Mesendoderm (in vitro differentiated cells): ENCODE results near the gene VSTM1.
"Not testable (repeated sequence)": the region's sequence is repeated elsewhere in the genome, so short reads cannot be mapped to it uniquely, and the experiment has no call there.

ENCODE experiments used
- DNase-seq: peaks from one replicate; pipeline ENCODE4 v3.0.0; 2013
- H2AK5ac ChIP-seq: 2 replicates; pipeline ENCODE4 v1.6.1; 2013; ENCODE audit warnings: low read length, inconsistent platforms
- H2BK120ac ChIP-seq: 2 replicates; pipeline ENCODE4 v1.6.1; 2013; ENCODE audit warnings: low read depth, mild to moderate bottlenecking, low read length, moderate library complexity, mixed read lengths
- H2BK15ac ChIP-seq: replicated peaks from 2 replicates; pipeline ENCODE4 v1.6.1; 2013; ENCODE audit warnings: low read depth, mild to moderate bottlenecking, moderate library complexity
- H2BK5ac ChIP-seq: 2 replicates; pipeline ENCODE4 v1.6.1; 2013; ENCODE audit warnings: low read length, inconsistent platforms
- H3K18ac ChIP-seq: 2 replicates; pipeline ENCODE4 v1.6.1; 2013; ENCODE audit warnings: mild to moderate bottlenecking, low read length, mixed read lengths
- H3K23ac ChIP-seq: one replicate; pipeline ENCODE4 v1.6.1; 2013; ENCODE audit warnings: low read length
- H3K27ac ChIP-seq: 2 replicates; pipeline ENCODE4 v1.5.1; 2013; ENCODE audit warnings: low read depth, mild to moderate bottlenecking, inconsistent platforms, low read length, moderate library complexity
- H3K27me3 ChIP-seq: 2 replicates; pipeline ENCODE4 v1.6.1; 2013; ENCODE audit warnings: low read length, control low read depth, mild to moderate bottlenecking, inconsistent platforms; ENCODE audit not compliant: insufficient read depth, poor library complexity
- H3K36me3 ChIP-seq: 2 replicates; pipeline ENCODE4 v1.6.1; 2013; ENCODE audit warnings: low read length, inconsistent platforms; ENCODE audit not compliant: control insufficient read depth, insufficient read depth
- H3K4ac ChIP-seq: one replicate; pipeline ENCODE4 v1.6.1; 2013; ENCODE audit warnings: low read depth, mild to moderate bottlenecking, low read length, moderate library complexity
- H3K4me1 ChIP-seq: 2 replicates; pipeline ENCODE4 v1.6.1; 2013; ENCODE audit warnings: low read depth, low read length, inconsistent platforms; ENCODE audit not compliant: control insufficient read depth
- H3K4me2 ChIP-seq: 2 replicates; pipeline ENCODE4 v1.6.1; 2013; ENCODE audit warnings: low read length
- H3K4me3 ChIP-seq: 2 replicates; pipeline ENCODE4 v1.5.1; 2013; ENCODE audit warnings: mild to moderate bottlenecking, low read length
- H3K56ac ChIP-seq: one replicate; pipeline ENCODE4 v1.6.1; 2013; ENCODE audit warnings: low read length
- H3K79me1 ChIP-seq: 2 replicates; pipeline ENCODE4 v1.6.1; 2013; ENCODE audit warnings: low read length, inconsistent platforms
- H3K79me2 ChIP-seq: 2 replicates; pipeline ENCODE4 v1.6.1; 2013; ENCODE audit warnings: mild to moderate bottlenecking, low read length; ENCODE audit not compliant: control insufficient read depth, insufficient read depth
- H3K9ac ChIP-seq: 2 replicates; pipeline ENCODE4 v1.6.1; 2013; ENCODE audit warnings: low read length, inconsistent platforms
- H4K5ac ChIP-seq: one replicate; pipeline ENCODE4 v1.6.1; 2013; ENCODE audit warnings: low read length
- H4K8ac ChIP-seq: one replicate; pipeline ENCODE4 v1.6.1; 2013; ENCODE audit warnings: low read depth, mild to moderate bottlenecking, control low read depth, low read length, moderate library complexity
- WGBS: extraction: QIAGEN DNeasy Blood & Tissue Kit; methylation state at CpG from one replicate; pipeline ENCODE4 v1.1.7; 2013; ENCODE audit warnings: low lambda C conversion rate, missing lambda C conversion rate; ENCODE audit not compliant: insufficient coverage; ENCODE audit errors: extremely low coverage; 5-methylcytosine and 5-hydroxymethylcytosine counted together

VSTM1 gene

DNA sequence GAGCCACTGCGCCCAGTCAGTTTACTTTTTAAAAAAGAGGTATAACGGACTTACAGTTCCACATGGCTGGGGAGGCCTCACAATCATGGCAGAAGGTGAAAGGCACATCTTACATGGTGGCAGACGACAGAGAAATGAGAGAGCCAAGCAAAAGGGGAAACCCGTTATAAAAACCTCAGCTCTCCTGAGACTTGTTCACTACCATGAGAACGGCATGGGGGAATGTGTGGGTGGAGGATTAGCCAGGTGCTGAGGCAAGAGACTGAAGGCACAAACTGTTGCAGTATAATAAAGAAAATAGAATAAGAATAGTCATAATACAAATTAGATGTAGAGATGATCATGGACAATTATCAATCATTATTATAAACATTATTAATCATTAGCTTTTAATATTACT, 27.2 kb downstream of the VSTM1 start:
- Histone ChIP-seq H3K18ac (peak overlapping the region; percentile 68), H3K56ac (peak overlapping the region; percentile 60), H3K27ac (peak overlapping the region; percentile 75)
- not testable (repeated sequence) for H3K4me1 ChIP-seq, H3K4me3 ChIP-seq, H3K79me1 ChIP-seq, H3K4ac ChIP-seq, H2BK5ac ChIP-seq, H3K9ac ChIP-seq, H2BK120ac ChIP-seq, H2AK5ac ChIP-seq, H3K23ac ChIP-seq, H3K36me3 ChIP-seq, H3K4me2 ChIP-seq, DNase-seq, H4K5ac ChIP-seq, H3K27me3 ChIP-seq, H3K79me2 ChIP-seq, H2BK15ac ChIP-seq, H4K8ac ChIP-seq
- WGBS: no CpG with 5 or more reads among the region's 5 CpGs

DNA sequence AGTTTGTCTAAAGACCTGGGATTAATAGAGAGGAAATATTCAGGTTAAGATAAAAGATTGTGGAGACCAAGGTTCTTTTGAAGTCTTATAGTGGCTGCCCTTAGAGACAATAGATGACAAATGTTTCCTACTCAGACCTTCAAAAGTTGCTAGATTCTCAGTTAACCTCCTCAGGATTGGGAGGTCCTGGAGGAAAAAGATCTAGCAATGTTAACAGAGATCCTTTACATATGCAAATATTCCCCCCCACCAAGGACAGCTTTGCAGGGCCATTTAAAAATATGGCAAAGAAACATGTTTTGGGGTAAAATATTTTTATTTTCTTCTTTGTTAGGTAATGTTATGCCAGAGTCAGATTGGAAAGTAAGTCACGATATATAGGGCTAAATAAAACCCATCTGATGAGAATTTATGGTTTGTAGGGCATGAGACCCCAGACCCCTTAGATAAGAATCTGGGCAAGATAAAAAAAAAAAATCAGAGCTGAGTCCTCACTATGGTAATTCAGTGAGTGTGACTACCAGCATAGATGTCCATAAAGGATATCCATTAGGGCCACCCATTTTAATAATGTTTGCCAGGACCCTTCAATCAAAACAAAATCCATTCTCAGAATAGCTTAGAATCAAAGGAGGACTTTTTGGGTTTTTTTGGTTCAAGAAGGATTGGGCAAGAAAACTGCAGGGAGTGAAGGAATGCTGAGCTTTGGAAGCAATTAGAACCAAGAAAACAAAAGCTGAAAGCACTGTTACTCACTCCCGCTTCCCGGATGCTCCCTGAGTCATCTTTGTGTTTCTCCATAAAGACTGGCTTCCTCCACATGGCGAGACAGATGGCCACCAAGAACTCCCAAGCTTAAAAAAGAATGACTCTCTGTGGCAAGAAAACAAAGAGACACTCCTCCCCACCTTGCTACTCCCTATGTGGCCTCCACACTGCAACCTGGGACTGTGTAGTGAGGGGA, 28.2 kb downstream of the VSTM1 start:
- peak; percentile 91 for DNase-seq
- H3K27ac ChIP-seq: peak overlapping the region; percentile 92
- no peak overlapping the region for H3K4me3 ChIP-seq
- peaks cover 3% of the 10 kb centered on the region for H3K4me1 ChIP-seq
- H3K4me2 ChIP-seq: no peak overlapping the region
- no peak overlapping the region for H3K23ac ChIP-seq
- H4K8ac ChIP-seq: peak overlapping the region; percentile 39
- H3K79me2 ChIP-seq: no peaks in the 10 kb centered on the region
- H3K56ac ChIP-seq: peak overlapping the region; percentile 59
- no CpG with 5 or more reads among the region's 4 CpGs for WGBS
- H3K18ac ChIP-seq: peak overlapping the region; percentile 71
- no peak overlapping the region for H3K9ac ChIP-seq
- peak overlapping the region; percentile 24 for H2BK120ac ChIP-seq
- H3K27me3 ChIP-seq: no peaks in the 10 kb centered on the region
- no peaks in the 10 kb centered on the region for H3K36me3 ChIP-seq
- H3K4ac ChIP-seq: peak overlapping the region; percentile 37
- no peak overlapping the region for H2AK5ac ChIP-seq
- peak overlapping the region; percentile 31 for H2BK5ac ChIP-seq
- H3K79me1 ChIP-seq: no peaks in the 10 kb centered on the region
- H2BK15ac ChIP-seq: peak overlapping the region; percentile 27
- H4K5ac ChIP-seq: no peak overlapping the region

- no peak overlapping the region for H4K8ac ChIP-seq
- H2AK5ac ChIP-seq: no peak overlapping the region
- peak overlapping the region; percentile 7 for H3K4ac ChIP-seq
- no peak overlapping the region for H4K5ac ChIP-seq
- H3K79me1 ChIP-seq: no peaks in the 10 kb centered on the region
- H2BK5ac ChIP-seq: no peak overlapping the region
- no peak overlapping the region for H2BK15ac ChIP-seq
- H3K4me2 ChIP-seq: no peak overlapping the region
- WGBS: no CpG with 5 or more reads among the region's 13 CpGs
- no peaks in the 10 kb centered on the region for H3K36me3 ChIP-seq
- H2BK120ac ChIP-seq: no peak overlapping the region
- peak overlapping the region; percentile 89 for H3K18ac ChIP-seq
- H3K4me3 ChIP-seq: no peak overlapping the region
- peaks cover 3% of the 10 kb centered on the region for H3K4me1 ChIP-seq
- peak overlapping the region; percentile 34 for H3K56ac ChIP-seq
- no peak overlapping the region for H3K23ac ChIP-seq
- H3K27me3 ChIP-seq: no peaks in the 10 kb centered on the region
- no peak overlapping the region for H3K9ac ChIP-seq
- H3K27ac ChIP-seq: no peak overlapping the region
- peak; percentile 47 for DNase-seq
- H3K79me2 ChIP-seq: no peaks in the 10 kb centered on the region
Measured at GRCh38 chr19:54030895-54031586, 32.7 kb downstream of the VSTM1 start.

- Histone ChIP-seq H4K8ac (no peak overlapping the region), H3K9ac (no peak overlapping the region), H3K4ac (no peak overlapping the region), H3K4me3 (no peak overlapping the region), H2BK120ac (no peak overlapping the region), H3K36me3 (no peaks in the 10 kb centered on the region), H3K23ac (no peak overlapping the region), H2BK15ac (no peak overlapping the region), H3K27me3 (no peaks in the 10 kb centered on the region), H3K4me2 (no peak overlapping the region), H3K4me1 (peaks cover 3% of the 10 kb centered on the region), H3K56ac (no peak overlapping the region), H3K27ac (no peak overlapping the region), H3K79me1 (no peaks in the 10 kb centered on the region), H2BK5ac (no peak overlapping the region), H2AK5ac (no peak overlapping the region), H3K18ac (no peak overlapping the region), H4K5ac (no peak overlapping the region), H3K79me2 (no peaks in the 10 kb centered on the region)
- DNase-seq: peak; percentile 94
- no CpG with 5 or more reads among the region's 9 CpGs for WGBS
Measured at GRCh38 chr19:54029930-54030490, 33.7 kb downstream of the VSTM1 start.

GRCh38 chr19:54029301-54029700, 34.4 kb downstream of the VSTM1 start:
- H3K56ac ChIP-seq: no peak overlapping the region
- no peak overlapping the region for H3K18ac ChIP-seq
- H2BK120ac ChIP-seq: no peak overlapping the region
- no peak overlapping the region for H3K9ac ChIP-seq
- WGBS: no CpG with 5 or more reads among the region's 3 CpGs
- H3K27ac ChIP-seq: no peak overlapping the region
- H4K5ac ChIP-seq: no peak overlapping the region
- no peaks in the 10 kb centered on the region for H3K79me1 ChIP-seq
- H3K4me1 ChIP-seq: no peaks in the 10 kb centered on the region
- H3K36me3 ChIP-seq: no peaks in the 10 kb centered on the region
- H3K4me3 ChIP-seq: no peak overlapping the region
- no peak overlapping the region for H3K4ac ChIP-seq
- no peak overlapping the region for H2BK15ac ChIP-seq
- H2AK5ac ChIP-seq: no peak overlapping the region
- no peaks in the 10 kb centered on the region for H3K79me2 ChIP-seq
- H3K27me3 ChIP-seq: no peaks in the 10 kb centered on the region
- no peak for DNase-seq
- no peak overlapping the region for H3K4me2 ChIP-seq
- H3K23ac ChIP-seq: no peak overlapping the region
- H4K8ac ChIP-seq: no peak overlapping the region
- H2BK5ac ChIP-seq: no peak overlapping the region
